GM19240 (cell line): ENCODE results near the gene IMMP1L.
"Not testable (repeated sequence)": the region's sequence is repeated elsewhere in the genome, so short reads cannot be mapped to it uniquely, and the experiment has no call there.

Experiments used
- DNase-seq: peaks from one replicate; pipeline ENCODE4 v3.0.0; 2011; ENCODE audit warnings: low spot score; ENCODE audit not compliant: insufficient read length

IMMP1L gene, protein sequence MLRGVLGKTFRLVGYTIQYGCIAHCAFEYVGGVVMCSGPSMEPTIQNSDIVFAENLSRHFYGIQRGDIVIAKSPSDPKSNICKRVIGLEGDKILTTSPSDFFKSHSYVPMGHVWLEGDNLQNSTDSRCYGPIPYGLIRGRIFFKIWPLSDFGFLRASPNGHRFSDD

GRCh38 chr11:31509429-31510345, at the start of gene IMMP1L, which contains the start of gene ELP4:
TSS of gene IMMP1L (minus strand) at chr11:31509622. CDS start at chr11:31463276, 46,346 bp downstream.
TSS of gene ELP4 (plus strand) at chr11:31509767. CDS start at chr11:31509785, 18 bp downstream.
- DNase-seq, result peak; percentile 83

GRCh38 chr11:31558001-31558400, 48.6 kb upstream of the IMMP1L start:
- DNase-seq, result no peak

DNA sequence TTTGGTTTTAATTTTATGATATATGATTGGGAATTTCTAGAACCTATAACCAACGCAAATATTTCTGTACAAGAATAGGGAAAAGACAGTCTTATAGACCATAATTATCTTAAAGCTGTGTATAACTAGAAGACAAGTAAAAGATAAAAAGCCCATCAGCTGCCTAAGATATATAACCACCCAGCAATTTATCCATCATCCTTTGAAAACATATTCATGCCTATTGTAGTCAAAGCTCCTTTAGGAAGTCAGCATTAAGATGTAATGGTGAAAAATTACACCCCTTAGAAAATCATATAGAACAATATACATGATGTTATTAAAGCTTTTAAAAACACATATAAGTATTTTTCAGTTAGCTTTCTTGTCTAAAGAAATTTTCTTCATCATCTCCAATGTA, 46.5 kb upstream of the IMMP1L start:
- DNase-seq, result no peak

DNA sequence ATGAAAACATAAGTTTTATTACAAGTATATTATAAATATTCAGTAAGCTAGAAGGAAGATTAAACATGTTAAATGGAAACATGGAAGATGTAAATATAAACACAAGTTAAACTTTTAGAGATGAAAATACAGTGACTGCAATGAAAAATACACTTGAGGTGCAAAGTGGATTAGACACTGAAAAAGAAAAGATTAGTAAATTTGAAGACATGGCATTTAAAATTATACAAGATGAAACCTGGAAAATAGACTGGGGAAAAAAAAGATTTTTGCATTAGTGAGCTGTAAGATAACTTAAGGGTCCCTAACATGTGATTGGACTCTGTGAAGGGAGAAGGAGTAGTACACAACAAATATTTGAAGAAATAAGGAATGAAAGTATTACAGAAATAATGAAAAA, 33.4 kb upstream of the IMMP1L start:
- no peak for DNase-seq

- DNase-seq, result no peak
These were observed 26.1 kb upstream of the IMMP1L start for GRCh38 chr11:31535479-31535878.

DNA sequence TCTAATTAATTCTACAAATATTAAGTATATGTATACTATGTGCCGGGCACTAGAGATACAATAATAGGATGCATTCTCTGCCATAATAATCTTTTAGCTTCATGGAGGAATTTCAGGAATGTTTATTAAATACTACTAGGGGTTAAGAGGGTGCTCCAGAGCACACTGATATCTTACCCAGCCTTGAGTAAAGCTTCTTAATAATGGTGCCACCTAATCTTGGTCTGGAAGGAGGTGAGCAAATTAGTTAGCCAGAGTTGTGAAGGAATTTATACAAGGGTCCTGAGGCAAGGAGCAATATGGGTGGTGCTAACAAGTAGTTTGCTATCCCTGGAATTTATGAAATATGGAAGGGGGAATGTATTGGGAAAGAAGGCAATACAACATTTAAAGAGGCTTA, 21.9 kb upstream of the IMMP1L start:
- DNase-seq, result no peak

GRCh38 chr11:31529701-31530100, 20.3 kb upstream of the IMMP1L start:
- no peak for DNase-seq

DNA sequence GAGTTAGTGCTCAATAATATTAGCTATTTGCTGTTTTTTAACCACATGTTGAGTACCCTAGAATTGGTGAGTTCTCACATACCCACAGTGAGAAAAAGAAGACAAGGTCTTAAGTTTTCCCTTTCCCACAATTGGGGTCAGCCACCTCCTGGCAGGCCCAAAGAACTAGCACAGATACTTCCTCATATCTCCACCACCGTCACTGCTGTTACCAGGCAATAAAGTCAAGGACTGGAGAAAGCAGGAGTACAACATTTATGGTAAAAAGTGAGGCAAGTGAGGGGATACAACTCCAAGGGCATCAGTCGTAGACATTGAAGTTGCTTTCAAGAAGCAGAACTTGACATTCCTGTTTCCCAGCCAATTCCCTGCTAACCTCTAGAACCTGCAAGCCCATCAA, 19.8 kb upstream of the IMMP1L start:
- DNase-seq, result no peak

DNA sequence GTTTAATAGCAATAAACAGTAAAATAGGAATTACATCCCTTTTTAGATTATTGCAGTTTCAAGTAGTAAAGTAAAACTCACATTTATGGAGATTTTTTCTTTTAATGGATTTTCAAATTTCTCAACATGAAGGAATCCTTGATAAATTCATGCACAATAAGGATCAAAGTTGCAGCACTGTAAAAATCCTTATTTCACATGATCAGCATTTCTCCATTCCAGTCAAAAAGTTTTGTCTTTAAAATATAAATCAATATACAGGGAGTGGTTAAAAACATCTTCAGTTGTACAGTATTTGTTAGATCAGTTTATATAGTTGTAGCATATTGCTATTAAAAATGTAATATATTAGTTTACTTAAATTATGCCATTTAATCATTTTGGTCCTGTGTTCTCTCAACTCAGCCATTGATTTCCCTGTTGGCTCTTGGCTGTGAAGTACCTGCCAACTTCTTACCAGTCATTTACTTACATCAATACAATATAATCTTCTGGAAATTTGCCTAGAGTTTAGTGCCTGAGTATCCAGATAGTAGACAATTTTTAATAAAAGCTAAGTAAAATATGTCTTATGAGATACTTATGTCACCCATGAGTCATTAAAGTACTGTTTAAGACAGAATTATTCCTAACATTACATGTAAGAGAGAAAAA, 12.2 kb upstream of the IMMP1L start:
- no peak for DNase-seq

- DNase-seq, result no peak
These were observed 2.7 kb upstream of the IMMP1L start for GRCh38 chr11:31512117-31512516.

- no peak for DNase-seq
These were observed 382 bp downstream of the IMMP1L start for GRCh38 chr11:31509051-31509428.

GRCh38 chr11:31500560-31500959, 8.9 kb downstream of the IMMP1L start:
- DNase-seq, result no peak

GRCh38 chr11:31499576-31500178, 9.7 kb downstream of the IMMP1L start:
- DNase-seq, result no peak

- DNase-seq, result not testable (repeated sequence)
These were observed 15.7 kb downstream of the IMMP1L start for GRCh38 chr11:31493762-31494161.

DNA sequence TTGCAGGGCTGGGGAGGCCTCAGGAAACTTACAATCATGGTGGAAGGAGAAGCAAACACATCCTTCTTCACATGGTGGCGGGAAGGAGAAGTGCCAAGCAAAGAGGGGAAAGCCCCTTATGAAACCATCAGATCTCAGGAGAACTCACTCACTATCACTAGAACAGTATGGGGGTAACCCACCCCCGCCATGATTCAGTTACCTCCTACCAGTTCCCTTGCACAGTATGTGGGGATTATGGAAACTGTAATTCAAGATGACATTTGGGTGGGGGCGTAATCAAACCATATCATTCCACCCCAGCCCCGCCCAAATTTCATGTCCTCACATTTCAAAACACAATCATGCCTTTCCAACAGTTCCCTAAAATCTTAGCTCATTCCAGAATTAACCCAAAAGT, 16.2 kb downstream of the IMMP1L start:
- no peak for DNase-seq

DNA sequence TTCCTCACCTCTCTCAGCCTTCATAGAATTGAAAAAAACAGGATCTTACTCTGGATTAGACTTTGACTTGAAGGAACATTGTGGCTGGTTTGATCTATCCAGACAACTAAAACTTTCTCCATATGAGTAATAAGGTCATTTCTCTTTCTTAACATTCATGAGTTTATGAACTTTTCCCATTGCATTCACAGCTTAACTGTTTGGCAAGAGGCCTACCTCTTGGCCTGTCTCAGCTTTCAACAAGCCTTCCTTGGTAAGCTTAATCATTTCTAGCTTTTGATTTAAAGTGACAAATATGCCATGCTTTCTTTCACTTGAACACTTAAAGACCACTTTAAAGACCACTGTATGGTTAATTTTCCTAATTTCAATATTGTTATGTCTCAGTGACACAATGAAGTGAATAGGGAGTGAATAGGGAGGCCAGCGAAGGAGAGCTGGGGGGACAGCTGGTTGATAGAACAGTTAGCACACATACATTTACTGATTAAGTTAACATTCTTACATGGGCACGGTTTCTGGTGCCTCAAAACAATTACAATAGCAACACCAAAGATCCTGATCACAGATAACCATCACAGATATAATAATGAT, 17.0 kb downstream of the IMMP1L start:
- DNase-seq, result no peak

- no peak for DNase-seq
These were observed 21.6 kb downstream of the IMMP1L start for GRCh38 chr11:31487848-31488247.

DNA sequence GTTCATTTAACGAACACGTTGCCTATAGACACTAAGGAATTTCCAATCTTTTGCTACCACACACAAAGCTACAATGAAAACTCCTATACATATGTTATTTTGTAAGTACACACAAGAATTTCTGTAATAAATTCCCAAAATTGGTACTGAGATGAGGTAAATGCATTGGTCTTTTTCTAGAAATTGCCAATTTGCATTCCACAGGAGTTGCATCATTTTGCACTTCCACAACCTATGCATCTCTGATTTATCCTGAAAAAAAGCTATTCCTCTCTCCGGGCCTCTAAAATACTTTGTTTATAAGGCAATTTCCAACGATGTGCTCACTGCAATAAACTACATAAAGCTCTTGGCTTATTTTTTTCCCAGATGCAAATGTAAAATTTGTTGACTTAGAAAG, 24.9 kb downstream of the IMMP1L start:
- DNase-seq, result no peak

- no peak for DNase-seq
These were observed 28.5 kb downstream of the IMMP1L start for GRCh38 chr11:31480930-31481329.

DNA sequence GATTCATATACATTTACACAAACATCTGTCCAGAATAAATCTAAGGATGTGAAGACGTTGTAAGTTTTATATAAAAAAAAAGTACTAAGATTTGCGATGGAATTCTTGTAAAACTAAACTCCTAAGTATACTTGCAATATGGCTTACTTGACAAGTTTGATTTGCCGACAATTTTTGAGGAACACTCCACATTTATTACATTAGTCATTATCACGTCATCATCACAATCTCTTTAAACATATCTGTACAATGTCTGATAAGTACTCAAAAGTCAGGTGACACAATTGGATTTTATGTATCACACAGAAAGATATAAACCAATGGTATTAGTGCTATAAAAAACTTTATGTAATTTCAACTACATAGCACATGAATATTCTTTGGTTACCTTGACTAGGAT, 30.4 kb downstream of the IMMP1L start:
- no peak for DNase-seq

- DNase-seq, result no peak
These were observed 31.2 kb downstream of the IMMP1L start for GRCh38 chr11:31478223-31478590.
